AG09309 (cell line): ENCODE results near the gene NFATC2.

Source experiments
- DNase-seq: peaks from one replicate; pipeline ENCODE4 v3.0.0-alpha.2; 2010; ENCODE audit warnings: low read depth
- H3K4me3 ChIP-seq: 2 replicates; pipeline ENCODE4 v1.5.1; 2011; ENCODE audit warnings: mild to moderate bottlenecking, low read depth, low read length, moderate library complexity; ENCODE audit not compliant: control insufficient read depth
- TF ChIP-seq, protein P1 (sequence below): IDR thresholded peaks from 2 replicates; pipeline ENCODE4 v1.5.1; 2011; ENCODE audit warnings: mild to moderate bottlenecking, low read depth, low read length, inconsistent platforms; ENCODE audit not compliant: insufficient read depth, control insufficient read depth; ENCODE audit errors: missing control alignments

The NFATC2 gene

DNA sequence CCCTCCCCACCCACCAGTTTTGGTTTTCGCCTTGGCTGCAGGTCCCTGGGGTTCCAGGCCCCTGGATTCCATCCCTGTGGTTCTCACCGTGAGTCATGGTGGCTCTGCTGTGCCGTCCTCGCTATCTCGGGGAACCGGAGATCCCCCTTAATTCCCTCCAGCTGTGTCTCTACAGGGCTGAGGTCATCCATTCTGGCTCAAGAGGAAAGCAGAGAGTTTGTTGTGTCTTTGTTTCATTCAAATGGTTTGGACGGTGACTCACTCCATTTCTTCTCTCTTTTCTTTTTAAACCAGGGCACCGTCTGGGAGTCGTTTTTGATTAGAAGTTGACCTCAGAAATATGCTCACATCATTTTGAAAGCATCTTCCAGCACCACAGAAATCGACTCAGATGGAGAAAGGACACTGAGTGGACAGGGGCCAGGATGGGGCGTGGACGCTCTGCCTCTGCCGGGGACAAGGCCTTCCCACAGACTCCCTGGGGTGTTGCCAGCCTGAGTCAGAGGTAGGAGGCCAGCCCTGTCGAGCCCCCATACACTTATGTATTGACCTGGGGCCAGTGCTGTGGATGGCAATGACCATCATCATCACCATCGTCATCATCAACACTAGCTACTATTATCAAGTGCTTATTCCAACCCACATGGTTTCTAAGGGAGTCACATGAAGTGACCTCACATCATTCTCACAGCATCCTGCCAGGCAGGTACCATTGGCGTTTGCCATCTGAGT, 176.2 kb downstream of the NFATC2 start:
- no peak overlapping the region for H3K4me3 ChIP-seq
- peak; percentile 99 for DNase-seq
- TF ChIP-seq, protein P1, sequence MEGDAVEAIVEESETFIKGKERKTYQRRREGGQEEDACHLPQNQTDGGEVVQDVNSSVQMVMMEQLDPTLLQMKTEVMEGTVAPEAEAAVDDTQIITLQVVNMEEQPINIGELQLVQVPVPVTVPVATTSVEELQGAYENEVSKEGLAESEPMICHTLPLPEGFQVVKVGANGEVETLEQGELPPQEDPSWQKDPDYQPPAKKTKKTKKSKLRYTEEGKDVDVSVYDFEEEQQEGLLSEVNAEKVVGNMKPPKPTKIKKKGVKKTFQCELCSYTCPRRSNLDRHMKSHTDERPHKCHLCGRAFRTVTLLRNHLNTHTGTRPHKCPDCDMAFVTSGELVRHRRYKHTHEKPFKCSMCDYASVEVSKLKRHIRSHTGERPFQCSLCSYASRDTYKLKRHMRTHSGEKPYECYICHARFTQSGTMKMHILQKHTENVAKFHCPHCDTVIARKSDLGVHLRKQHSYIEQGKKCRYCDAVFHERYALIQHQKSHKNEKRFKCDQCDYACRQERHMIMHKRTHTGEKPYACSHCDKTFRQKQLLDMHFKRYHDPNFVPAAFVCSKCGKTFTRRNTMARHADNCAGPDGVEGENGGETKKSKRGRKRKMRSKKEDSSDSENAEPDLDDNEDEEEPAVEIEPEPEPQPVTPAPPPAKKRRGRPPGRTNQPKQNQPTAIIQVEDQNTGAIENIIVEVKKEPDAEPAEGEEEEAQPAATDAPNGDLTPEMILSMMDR: no peak

DNA sequence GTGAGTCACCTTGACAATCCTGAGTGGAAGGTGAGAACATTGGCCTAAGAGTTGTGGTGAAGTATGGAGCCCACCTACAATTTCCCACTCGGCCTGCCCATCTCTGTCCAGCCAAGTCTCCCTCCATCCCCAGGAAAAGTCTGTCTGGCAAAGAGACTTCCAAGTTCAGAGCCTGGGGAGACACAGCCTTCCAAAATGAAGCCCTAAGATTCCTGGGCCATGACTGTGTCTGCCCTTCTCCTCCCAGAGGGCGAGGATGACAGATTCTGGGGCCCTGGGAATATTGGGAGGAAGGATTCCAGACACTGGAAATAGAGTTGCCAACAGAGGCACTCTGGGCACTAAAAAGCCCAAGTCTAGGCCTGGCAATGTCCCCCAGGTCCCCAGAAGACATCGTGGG, 176.8 kb downstream of the NFATC2 start:
- H3K4me3 ChIP-seq: no peak overlapping the region
- TF ChIP-seq, protein P1: no peak
- DNase-seq: peak; percentile 79

DNA sequence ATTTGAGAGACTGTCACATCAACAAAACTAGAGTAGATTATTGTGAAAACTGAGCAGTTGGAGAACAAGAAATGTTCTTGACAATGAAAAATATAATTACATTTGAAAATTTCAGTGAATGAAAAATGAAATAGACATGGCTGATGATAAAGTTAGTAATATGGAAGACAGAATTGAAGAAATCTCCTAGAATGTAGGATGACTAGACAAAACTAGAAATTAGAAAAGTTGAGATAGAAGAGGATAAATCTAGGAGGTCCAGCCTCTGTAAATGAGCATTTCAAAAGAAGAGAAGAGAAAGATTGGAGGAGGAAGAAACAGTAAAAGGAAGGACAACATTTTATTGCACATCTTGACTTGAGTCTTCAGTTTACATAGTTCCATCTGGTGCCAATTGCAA, 178.7 kb downstream of the NFATC2 start:
- no peak overlapping the region for H3K4me3 ChIP-seq
- DNase-seq: no peak
- TF ChIP-seq, protein P1: no peak

DNA sequence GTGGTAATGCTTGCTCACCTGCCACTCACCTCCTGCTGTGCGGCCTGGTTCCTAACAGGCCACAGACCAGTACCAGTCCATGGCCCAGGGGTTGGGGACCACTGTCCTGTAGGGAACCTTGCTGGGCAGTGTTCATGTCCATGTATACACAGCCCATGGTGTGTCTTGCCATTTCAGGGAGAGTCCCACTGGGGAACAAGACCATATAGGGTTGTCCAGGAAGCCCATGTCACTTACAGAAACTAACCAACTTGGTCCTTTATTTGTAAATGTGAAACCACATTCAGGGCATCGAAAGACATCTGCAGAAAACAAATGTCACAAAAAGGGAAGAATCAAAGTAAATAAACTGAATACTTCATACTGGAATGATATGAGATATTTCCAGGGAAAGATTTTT, 179.1 kb downstream of the NFATC2 start:
- DNase-seq: no peak
- no peak overlapping the region for H3K4me3 ChIP-seq
- TF ChIP-seq, protein P1: no peak

DNA sequence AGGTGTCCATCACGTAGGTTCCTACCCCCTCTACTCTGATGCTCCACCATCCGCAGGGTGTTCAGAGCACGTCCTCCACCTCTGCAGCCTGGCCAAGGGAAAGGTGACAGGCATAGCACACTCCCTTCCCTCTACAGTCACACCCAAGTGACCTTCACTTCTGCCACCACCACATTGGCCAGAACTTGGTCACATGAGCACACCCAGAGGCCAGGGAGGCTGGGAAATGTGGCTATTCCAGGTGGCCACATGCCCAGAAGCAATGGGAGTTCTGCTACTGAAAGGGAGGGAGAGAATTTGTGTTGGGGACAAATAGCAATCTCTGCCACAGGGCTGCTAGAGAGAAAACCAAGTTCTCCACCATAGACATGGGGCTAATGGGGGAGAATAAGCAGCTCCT, 180.3 kb downstream of the NFATC2 start:
- DNase-seq: no peak
- no peak overlapping the region for H3K4me3 ChIP-seq
- TF ChIP-seq, protein P1: no peak

DNA sequence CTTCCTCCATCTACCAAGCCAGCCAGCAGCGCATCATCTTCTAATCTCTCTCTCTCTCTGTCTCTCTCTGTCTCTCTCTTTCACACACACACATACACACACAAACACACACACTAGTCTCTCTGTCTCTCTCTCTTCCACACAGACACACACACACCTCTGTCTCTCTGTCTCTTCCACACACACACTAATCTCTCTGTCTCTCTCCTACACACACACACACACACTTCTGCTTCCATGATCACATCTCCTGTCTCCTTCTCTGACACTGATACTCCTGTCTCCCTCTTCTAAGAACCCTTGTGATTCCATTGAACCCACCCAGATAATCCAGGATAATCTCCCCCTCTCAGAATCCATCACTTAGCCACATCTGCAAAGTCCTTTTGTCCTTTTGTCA, 181.3 kb downstream of the NFATC2 start:
- H3K4me3 ChIP-seq: no peak overlapping the region
- TF ChIP-seq, protein P1: no peak
- no peak for DNase-seq

DNA sequence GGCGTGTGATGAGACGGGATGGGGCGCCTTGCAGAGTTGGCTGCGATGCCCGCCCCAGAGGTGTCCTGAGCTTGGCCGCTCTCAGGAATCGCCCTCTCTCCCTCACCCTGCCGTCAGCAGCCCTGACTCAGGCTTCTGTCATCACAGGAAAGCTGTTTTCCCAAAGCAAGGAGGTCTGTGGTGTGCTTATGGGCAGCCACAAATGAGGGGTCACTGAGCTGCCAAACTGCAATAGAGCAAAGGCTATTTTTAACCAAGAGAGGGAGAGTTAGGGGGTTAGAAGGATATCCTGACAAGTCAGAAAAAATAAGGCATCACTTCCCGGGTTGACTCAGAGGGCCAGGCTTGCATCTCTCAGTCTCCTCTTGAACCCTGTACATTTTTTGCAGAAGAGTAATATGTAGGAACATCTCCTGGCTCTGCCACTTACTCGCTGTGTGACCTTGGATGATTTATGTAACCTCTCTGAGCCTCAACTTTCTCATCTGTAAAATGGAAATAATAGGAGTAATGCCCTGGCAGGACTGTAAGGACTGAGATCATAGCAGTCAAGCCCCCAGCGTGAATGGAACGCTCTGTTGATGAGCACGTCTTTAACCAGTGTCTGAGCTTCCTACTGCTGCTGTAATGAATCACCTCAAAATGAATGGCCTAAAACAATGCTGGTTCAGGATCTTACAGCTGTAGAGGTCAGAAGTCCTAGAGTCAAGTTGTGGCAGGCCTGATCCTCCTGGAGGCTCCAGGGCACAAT, 181.9 kb downstream of the NFATC2 start:
- DNase-seq: peak; percentile 98
- H3K4me3 ChIP-seq: no peak overlapping the region
- TF ChIP-seq, protein P1: no peak
